SK-N-MC (cell line): ENCODE measurements around the gene BIRC2.

Experiments used
- EZH2 ChIP-seq: fragments of 200-600 bp; sonication (generic); IDR thresholded peaks from one replicate; pipeline ENCODE4 v1.6.1; 2017; ENCODE audit warnings: antibody characterized with exemption
- POLR2AphosphoS5 ChIP-seq: IDR thresholded peaks from 2 replicates; pipeline ENCODE4 v1.6.1; 2012; ENCODE audit warnings: mild to moderate bottlenecking, low read depth, low read length, borderline replicate concordance

GRCh38 chr11:102357116-102357515, 10.1 kb downstream of the BIRC2 start:
- TF ChIP-seq EZH2 (no peak), POLR2AphosphoS5 (no peak)
